Measurements from ENCODE around the gene PACS2. TPM values are rescaled to one million over a fixed set of nuclear protein-coding genes. Genes with fewer than 3 reads are reported as not detected.

The PACS2 gene
- total RNA-seq, 4 donors from 2014 or later = 59.8 to 97.4 (median 71.2) TPM

DNA sequence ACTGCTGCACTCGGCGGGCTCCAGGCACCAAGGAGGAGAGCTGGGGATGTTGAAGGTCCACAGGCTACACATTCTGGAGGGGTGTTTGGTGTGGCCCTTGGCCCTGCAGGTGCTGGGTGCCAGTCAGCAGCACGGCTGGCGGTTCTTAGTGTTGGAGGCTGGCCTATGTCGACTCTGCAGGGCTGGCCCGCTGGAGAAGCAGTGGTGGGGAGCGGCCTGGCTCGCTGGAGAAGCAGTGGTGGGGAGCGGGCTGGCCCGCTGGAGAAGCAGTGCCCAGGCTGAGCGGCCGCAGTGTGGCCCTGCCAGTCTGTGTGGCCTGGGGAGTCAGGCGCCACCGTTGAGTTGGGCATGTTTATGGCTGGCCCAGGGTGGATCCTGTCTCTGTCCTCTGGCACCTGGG, 132.4 kb downstream of the PACS2 start:
- no peak for TF ChIP-seq POLR2AphosphoS5 (IDR thresholded peaks at IDR 0.05)
- TF ChIP-seq, protein P1, sequence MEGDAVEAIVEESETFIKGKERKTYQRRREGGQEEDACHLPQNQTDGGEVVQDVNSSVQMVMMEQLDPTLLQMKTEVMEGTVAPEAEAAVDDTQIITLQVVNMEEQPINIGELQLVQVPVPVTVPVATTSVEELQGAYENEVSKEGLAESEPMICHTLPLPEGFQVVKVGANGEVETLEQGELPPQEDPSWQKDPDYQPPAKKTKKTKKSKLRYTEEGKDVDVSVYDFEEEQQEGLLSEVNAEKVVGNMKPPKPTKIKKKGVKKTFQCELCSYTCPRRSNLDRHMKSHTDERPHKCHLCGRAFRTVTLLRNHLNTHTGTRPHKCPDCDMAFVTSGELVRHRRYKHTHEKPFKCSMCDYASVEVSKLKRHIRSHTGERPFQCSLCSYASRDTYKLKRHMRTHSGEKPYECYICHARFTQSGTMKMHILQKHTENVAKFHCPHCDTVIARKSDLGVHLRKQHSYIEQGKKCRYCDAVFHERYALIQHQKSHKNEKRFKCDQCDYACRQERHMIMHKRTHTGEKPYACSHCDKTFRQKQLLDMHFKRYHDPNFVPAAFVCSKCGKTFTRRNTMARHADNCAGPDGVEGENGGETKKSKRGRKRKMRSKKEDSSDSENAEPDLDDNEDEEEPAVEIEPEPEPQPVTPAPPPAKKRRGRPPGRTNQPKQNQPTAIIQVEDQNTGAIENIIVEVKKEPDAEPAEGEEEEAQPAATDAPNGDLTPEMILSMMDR (IDR thresholded peaks at IDR 0.05) = no peak
- no peak for TF ChIP-seq POLR2A (IDR thresholded peaks at IDR 0.05; ENCODE audit: low read depth)
- no peak for TF ChIP-seq EP300 (IDR thresholded peaks at IDR 0.05)
- intact Hi-C loops (cut with DNase I) = loop anchor here (5.0 kb wide), 1 partner anchor 40 kb away; the partner anchor contains the start of gene CRIP1
- WGBS = 93% methylated on average over 2 of the region's 14 CpGs

More for the DNA sequence above, 132.4 kb downstream of the PACS2 start:
- Histone ChIP-seq H3K36me3 (peaks cover 12 to 55% (median 34%) of the 10 kb centered on the region in 4 donors), H3K4me3 (no peak overlapping the region), H3K27me3 (no peaks in the 10 kb centered on the region), H3K27ac (replicated peaks in 1 of 4) (no peak overlapping the region), H3K9me3 (no peaks in the 10 kb centered on the region), H3K4me1 (peaks cover 17 to 24% (median 21%) of the 10 kb centered on the region in 4 donors)
- no peak for DNase-seq (ENCODE audit: extremely low spot score)

Other genes starting within 250 kb of the PACS2 start
- gene GPR132, start 249.3 kb upstream of the PACS2 start, total RNA-seq = 1 to 10 TPM; 1.2 to 8.0 (median 2.1) TPM
- 10 to 100 TPM in 3 of 4 donors, 1 to 10 TPM in 1; 5.0 to 19.0 (median 13.9) TPM for gene JAG2, start 146.0 kb upstream of the PACS2 start, total RNA-seq
- 1 to 10 TPM; 2.1 to 6.2 (median 5.8) TPM for gene NUDT14, start 133.4 kb upstream of the PACS2 start, total RNA-seq
- gene BTBD6, start 66.2 kb upstream of the PACS2 start, total RNA-seq = 10 to 100 TPM; 56.1 to 72.5 (median 69.4) TPM
- gene BRF1, start 13.7 kb upstream of the PACS2 start, total RNA-seq = 10 to 100 TPM; 23.0 to 47.3 (median 41.4) TPM
- gene TEX22, start 83.8 kb downstream of the PACS2 start, total RNA-seq = under 1 TPM in 3 of 4 donors, not detected in 1; under 0.01 to 0.19 (median 0.17) TPM
- 10 to 100 TPM; 49.0 to 94.2 (median 67.9) TPM for gene MTA1, start 105.1 kb downstream of the PACS2 start, total RNA-seq
- 100 to 1,000 TPM; 283 to 578 (median 392) TPM for gene CRIP2, start 160.1 kb downstream of the PACS2 start, total RNA-seq
- 100 to 1,000 TPM in 1 of 4 donors, 10 to 100 TPM in 3; 34.0 to 110 (median 54.6) TPM for gene CRIP1, start 172.1 kb downstream of the PACS2 start, total RNA-seq
- 1 to 10 TPM; 3.8 to 6.6 (median 4.7) TPM for gene TEDC1, start 176.5 kb downstream of the PACS2 start, total RNA-seq
- gene TMEM121, start 211.8 kb downstream of the PACS2 start, total RNA-seq = 10 to 100 TPM in 1 of 4 donors, 1 to 10 TPM in 3; 2.9 to 13.0 (median 5.4) TPM

All from esophagus muscularis mucosa (tissue), 4 donors.